Midbrain (tissue), 1 donor: ENCODE results near the gene DDX4.
"Not testable (repeated sequence)": the region's sequence is repeated elsewhere in the genome, so short reads cannot be mapped to it uniquely, and the experiment has no call there.

Source experiments
- DNase-seq: peaks from one replicate; lab custom pipeline; 2025; lab: John Stamatoyannopoulos, UW

The DDX4 gene

GRCh38 chr5:55724281-55724680 is 13.6 kb upstream of the DDX4 start:
- DNase-seq, result no peak

DNA sequence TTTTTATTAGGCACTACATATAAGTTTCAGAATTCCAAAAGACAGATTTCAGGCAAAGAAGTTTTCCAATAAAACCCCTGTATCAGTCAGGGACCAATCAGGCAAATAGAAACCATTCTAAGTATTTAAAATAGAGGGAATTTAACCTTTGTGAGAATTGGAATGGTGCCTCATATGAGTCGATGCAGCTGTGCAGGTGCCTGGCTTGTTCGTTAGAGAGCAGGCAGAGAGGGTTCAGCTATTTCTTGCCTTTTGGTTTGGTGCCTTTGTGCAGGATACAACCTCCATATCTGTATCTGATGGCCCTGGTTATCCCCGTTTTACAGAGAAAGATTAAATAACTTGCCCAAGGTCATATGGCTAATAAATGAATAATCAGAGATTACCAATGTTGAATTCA is 6.0 kb upstream of the DDX4 start:
- no peak for DNase-seq

DNA sequence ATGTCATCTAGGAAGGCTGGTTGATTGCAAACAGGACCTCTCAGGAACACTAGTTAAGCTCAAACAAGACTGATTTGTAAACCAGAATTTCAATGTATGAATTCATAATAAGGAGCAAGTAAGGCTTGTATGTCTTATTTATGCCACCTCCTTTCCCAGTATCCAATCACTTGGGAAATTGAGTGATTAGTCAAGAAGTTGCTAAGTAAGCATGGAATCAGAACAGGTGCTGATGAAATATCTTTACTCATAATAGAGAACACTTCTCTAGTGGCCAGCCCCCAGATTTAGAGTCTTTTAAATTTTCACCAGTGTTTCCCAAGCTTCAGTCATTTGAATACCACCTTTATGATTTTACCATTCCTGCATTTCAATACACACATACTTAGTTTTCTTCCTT is 5.3 kb upstream of the DDX4 start:
- no peak for DNase-seq

GRCh38 chr5:55734658-55735057 is 3.2 kb upstream of the DDX4 start:
- DNase-seq, result no peak

DNA sequence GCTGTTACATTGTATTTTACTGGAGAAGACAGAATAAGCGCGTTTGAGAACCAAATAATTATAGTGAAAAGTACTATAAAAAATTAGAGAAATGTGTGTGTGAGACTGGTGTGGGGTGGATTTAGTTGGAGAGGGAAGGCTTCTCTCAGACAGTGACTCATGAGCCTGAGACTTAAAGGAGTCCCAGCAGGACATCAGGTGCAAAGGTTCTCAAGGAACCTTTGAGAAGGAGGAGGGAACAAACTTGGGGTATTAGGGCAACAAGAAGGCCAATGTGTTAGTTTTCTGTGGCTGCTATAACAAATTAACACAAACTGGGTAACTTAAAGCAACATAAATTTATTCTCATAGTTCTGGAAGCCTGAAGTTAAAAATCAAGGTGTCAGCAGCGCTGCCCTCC is 4.9 kb downstream of the DDX4 start:
- DNase-seq, result no peak

GRCh38 chr5:55747778-55748318 is 10.0 kb downstream of the DDX4 start:
- no peak for DNase-seq

DNA sequence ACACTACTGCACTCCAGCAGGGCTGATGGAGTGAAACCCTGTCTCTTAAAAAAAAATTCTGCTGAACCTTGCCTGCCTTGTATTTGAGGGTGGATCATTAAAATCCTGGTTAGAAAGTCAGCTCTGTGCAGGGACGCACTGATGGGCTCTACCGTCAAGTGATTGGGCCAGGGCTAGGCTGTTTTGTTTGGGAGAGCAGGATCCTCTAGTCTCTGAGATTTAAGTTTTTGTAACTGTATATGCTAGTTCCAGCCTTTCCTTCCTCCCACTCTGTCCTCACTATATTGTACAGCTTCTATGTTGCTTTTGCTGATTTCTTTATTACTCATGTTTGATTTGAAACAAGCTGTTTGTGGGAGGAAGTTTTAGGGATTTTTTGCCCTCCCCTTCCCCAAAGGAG is 11.5 kb downstream of the DDX4 start:
- no peak for DNase-seq

GRCh38 chr5:55750063-55750462 is 12.2 kb downstream of the DDX4 start:
- no peak for DNase-seq

DNA sequence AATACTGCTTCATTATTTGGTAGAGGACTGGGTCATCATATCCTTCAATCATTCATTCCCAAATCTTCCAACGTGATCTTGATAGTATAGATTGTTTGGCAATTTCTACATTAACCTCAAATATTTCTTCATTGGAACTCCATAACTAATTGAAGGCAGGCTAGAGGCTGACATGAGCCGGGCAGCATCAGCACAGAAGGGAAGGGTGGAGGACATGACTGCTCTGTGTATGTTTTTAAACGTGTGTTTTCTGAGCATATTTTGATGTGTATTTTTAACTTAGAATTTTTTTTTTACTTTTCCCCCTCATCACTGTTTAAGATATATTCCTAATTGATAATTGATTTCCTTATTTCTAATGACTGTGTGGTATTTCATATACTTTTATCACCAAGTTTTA is 12.6 kb downstream of the DDX4 start:
- DNase-seq, result no peak

DNA sequence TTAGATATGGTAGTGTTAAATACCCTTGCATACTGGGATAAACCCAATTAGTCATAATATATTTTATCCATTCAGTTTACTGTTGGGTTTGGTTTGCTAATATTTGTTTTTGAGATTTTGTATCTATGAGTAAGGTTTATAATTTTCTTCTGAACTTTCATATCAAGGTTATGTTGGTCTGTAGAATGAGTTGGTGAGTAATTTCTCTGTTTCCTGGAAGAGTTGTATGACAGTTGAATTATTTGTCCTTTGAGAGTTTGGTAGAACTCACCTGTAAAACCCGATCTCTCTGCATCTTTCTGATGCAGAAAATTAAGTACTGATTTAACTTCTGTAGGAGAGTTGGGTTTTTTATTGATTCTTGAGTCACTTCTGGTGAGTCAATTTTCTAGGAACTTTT is 20.4 kb downstream of the DDX4 start:
- DNase-seq, result no peak

- no peak for DNase-seq
These were observed 20.9 kb downstream of the DDX4 start for GRCh38 chr5:55758714-55759113.

- DNase-seq, result not testable (repeated sequence)
These were observed 23.9 kb downstream of the DDX4 start for GRCh38 chr5:55761721-55762120.

DNA sequence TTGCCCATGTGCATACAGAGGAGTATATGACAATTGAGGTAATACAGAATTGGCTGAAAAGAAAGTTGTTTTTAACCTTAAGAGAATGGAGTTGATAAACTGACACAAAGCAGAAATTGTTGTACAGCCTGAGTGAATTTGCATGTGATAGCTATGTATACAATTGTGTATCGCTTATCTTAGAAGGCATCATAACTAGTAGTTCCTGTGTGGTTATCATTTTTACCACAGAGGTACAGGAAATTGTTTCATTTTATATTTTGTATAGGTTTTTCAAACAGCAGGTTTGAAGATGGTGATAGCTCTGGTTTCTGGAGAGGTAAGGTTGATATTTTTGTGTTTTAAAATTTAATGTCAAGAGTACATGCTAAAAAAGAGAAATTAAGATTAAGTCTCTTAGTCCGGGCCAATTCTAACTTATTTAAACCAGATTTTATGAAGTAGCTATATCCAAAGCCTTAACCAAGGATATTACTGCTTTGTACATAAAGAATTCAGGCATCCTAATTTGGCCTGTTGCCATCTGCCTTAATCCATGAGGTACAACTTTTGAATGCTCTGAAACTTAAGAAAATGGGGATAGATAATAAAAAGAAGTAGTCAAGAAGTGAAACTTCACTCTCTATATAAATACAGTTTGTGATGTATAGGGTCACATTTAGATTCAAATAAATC is 26.0 kb downstream of the DDX4 start:
- DNase-seq, result no peak

GRCh38 chr5:55768279-55768678 is 30.4 kb downstream of the DDX4 start:
- no peak for DNase-seq

DNA sequence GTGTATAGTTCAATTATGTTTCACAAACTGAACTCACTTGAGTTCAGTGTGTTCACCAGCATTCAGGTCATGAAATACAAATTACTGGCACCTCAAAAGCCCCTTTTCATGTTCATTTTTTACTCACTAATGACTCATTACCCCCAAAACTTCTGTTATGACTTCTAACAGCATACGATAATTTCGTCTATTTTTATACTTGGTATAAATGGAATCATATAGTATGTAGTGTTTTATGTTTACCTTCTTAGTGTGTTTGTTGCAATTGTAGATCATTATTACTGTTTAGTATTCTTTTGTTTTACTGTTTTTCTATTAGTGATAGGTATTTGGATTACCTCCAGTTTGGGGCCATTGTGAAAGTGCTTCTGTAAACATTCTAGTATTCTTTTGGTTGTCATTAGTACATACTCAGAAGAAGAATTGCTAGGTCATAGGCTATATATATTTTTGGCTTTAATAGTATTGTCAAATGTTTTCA is 33.4 kb downstream of the DDX4 start:
- DNase-seq, result no peak

DNA sequence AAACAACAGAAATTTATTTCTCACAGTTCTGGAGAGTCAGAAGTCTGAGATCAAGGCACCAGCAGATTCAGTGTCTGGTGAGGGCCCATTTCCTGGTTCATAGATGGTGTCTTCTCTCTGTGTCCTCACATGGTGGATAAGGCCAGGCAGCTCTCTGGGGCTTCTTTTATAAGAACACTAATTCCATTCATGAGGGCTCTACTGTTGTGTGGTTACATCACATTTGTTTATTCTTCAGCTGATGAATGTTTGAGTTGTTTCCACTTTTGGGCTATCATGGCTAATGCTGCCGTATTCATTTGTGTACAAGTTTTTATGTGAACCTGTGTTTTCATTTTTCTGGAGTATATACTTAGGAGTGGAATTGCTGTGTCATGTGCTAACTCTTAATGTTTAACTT is 35.2 kb downstream of the DDX4 start:
- DNase-seq, result peak; percentile 73

GRCh38 chr5:55777332-55777731 is 39.5 kb downstream of the DDX4 start:
- DNase-seq, result no peak

DNA sequence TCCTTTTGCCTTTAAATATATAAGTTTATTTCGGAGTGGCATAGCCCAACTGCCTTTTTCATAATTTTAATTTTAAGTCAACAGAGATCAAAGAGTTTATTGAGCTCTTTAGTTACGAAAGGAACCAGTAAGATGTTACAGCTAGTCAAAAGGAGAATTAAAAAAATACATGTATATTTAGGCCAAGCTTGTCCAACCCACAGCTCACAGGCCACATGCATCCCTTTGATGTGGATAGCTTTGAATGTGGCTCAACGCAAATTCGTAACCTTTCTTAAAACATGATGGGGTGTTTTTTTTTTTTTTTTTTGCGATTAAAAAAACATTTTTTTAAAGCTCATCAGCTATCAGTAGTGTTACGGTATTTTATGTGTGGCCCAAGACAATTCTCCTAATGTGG is 63.1 kb downstream of the DDX4 start:
- DNase-seq, result no peak

GRCh38 chr5:55808814-55809213 is 71.0 kb downstream of the DDX4 start:
- not testable (repeated sequence) for DNase-seq

DNA sequence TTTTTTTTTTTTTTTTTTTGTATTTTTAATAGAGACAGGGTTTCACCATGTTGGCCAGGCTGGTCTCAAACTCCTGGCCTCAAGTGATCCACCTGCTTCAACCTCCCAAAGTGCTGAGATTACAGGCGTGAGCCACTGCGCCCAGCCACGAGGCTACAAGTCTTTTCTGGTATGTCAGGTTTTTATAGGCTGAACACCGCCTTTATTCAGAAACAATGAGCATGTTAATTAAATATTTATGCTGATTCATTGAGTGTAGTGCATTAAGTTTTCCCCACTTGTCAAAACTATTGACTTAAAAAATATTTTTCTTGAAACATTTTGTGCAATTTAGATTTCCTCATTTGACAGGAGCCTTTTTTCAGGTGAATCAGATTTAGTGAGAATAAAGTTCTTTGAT is 78.1 kb downstream of the DDX4 start:
- DNase-seq, result not testable (repeated sequence)

GRCh38 chr5:55816342-55816741 is 78.5 kb downstream of the DDX4 start:
- no peak for DNase-seq

DNA sequence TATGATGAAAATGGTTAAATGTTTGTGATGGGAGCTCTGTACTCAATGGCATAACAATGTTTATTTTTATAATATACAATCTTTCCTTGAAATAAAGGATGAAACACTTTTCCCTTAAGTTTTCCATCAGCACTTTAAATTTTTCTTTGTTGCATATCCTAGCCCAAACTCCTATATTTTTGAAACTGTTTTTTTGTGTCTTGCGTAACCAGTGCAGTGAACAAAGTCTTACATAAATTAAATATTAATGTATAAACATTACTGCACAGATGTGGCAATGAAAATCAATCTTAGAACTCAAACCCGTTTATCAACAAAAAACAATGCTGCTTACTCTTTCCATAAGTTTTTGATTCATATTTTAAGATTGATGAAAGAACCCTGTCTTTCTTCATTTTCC is 79.2 kb downstream of the DDX4 start:
- no peak for DNase-seq

DNA sequence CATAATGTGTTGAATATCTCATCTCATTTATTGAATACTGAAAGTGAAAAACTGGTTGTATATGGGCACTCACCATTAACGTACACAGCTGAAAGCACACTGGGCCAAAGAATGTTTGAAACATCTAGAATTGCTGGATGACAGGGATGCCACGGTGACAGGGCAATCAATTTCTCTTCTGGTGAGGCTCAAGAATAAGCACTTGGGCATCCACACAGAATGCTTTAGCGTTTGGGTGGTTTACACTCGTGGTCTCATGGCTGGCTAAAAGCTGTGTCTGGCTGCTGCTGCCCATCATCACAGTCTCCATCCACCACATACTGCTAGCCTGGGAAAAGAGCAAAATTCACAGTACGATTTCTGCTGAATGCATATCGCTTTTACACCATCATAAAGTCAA is 82.6 kb downstream of the DDX4 start:
- DNase-seq, result no peak
